ENCODE results near the gene KTN1. TPM values are rescaled to one million over a fixed set of nuclear protein-coding genes. Genes with fewer than 3 reads are reported as not detected.

The KTN1 gene
- total and polyA plus RNA-seq, 3 donors from 2014 or later = 74.8 to 247 (median 221) TPM

- Histone ChIP-seq H3K4me1 (no peaks in the 10 kb centered on the region), H3K27me3 (no peaks in the 10 kb centered on the region), H3K4me3 (no peak overlapping the region), H3K9me3 (no peaks in the 10 kb centered on the region), H3K36me3 (ENCODE audit: low read depth, missing control alignments) (no peaks in the 10 kb centered on the region), H3K27ac (no peak overlapping the region)
- no peak for TF ChIP-seq POLR2A (IDR thresholded peaks at IDR 0.05)
- TF ChIP-seq, protein P1, sequence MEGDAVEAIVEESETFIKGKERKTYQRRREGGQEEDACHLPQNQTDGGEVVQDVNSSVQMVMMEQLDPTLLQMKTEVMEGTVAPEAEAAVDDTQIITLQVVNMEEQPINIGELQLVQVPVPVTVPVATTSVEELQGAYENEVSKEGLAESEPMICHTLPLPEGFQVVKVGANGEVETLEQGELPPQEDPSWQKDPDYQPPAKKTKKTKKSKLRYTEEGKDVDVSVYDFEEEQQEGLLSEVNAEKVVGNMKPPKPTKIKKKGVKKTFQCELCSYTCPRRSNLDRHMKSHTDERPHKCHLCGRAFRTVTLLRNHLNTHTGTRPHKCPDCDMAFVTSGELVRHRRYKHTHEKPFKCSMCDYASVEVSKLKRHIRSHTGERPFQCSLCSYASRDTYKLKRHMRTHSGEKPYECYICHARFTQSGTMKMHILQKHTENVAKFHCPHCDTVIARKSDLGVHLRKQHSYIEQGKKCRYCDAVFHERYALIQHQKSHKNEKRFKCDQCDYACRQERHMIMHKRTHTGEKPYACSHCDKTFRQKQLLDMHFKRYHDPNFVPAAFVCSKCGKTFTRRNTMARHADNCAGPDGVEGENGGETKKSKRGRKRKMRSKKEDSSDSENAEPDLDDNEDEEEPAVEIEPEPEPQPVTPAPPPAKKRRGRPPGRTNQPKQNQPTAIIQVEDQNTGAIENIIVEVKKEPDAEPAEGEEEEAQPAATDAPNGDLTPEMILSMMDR (IDR thresholded peaks at IDR 0.05) = no peak
- 96 to 98% methylated on average over 7 of the region's 7 CpGs for WGBS, 2 donors
- intact Hi-C loops (cut with DNase I; ENCODE audit: low total_unique reads) = no loop called here
- no peak for DNase-seq
These were observed 8.7 kb upstream of the KTN1 start for GRCh38 chr14:55571125-55571889.

DNA sequence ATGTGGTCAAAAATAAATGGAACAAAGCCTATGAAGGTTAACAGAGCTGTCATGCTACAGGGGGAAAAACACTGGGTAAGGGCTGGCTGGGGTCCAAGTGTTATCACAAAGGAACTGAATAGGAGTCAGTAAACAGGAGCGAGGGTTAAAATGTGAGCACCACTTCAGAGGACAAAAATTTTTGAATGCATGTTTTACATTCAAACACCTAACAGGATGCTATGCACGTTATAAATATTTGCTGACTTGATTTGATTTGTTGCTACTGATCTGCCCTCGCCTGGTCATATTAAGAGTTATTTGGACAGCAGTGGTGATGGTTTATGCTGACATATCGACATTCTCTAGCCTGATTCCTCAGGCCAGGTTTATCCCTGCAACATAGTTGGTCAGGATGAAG lies 7.4 kb upstream of the KTN1 start:
- H3K27me3 ChIP-seq = no peaks in the 10 kb centered on the region
- no peaks in the 10 kb centered on the region for H3K36me3 ChIP-seq (ENCODE audit: low read depth, missing control alignments)
- no peaks in the 10 kb centered on the region for H3K9me3 ChIP-seq
- H3K4me1 ChIP-seq = no peaks in the 10 kb centered on the region
- no peak for DNase-seq
- TF ChIP-seq, protein P1 (IDR thresholded peaks at IDR 0.05) = no peak
- TF ChIP-seq POLR2A (IDR thresholded peaks at IDR 0.05) = no peak
- intact Hi-C loops (cut with DNase I; ENCODE audit: low total_unique reads) = no loop called here
- H3K27ac ChIP-seq = no peak overlapping the region
- no peak overlapping the region for H3K4me3 ChIP-seq
- WGBS, 2 donors = 54 to 70% methylated on average over 4 of the region's 4 CpGs

- Histone ChIP-seq H3K4me1 (peaks cover 7% of the 10 kb centered on the region), H3K27ac (no peak overlapping the region), H3K4me3 (no peak overlapping the region), H3K9me3 (no peaks in the 10 kb centered on the region), H3K36me3 (ENCODE audit: low read depth, missing control alignments) (no peaks in the 10 kb centered on the region), H3K27me3 (no peaks in the 10 kb centered on the region)
- no peak for DNase-seq
- 76 to 90% methylated on average over 7 of the region's 7 CpGs for WGBS, 2 donors
- intact Hi-C loops (cut with DNase I; ENCODE audit: low total_unique reads) = no loop called here
- TF ChIP-seq POLR2A (IDR thresholded peaks at IDR 0.05) = no peak
- TF ChIP-seq, protein P1 (IDR thresholded peaks at IDR 0.05) = no peak
These were observed 5.0 kb upstream of the KTN1 start for GRCh38 chr14:55574988-55575387.

- TF ChIP-seq, protein P1 (IDR thresholded peaks at IDR 0.05) = no peak
- TF ChIP-seq POLR2A (IDR thresholded peaks at IDR 0.05) = no peak
- Histone ChIP-seq H3K4me3 (no peak overlapping the region), H3K27me3 (no peaks in the 10 kb centered on the region), H3K4me1 (peaks cover 13% of the 10 kb centered on the region), H3K27ac (no peak overlapping the region), H3K36me3 (ENCODE audit: low read depth, missing control alignments) (no peaks in the 10 kb centered on the region), H3K9me3 (no peaks in the 10 kb centered on the region)
- DNase-seq = no peak
- intact Hi-C loops (cut with DNase I; ENCODE audit: low total_unique reads) = no loop called here
- WGBS, 2 donors = 89 to 93% methylated on average over 4 of the region's 4 CpGs
These were observed 2.8 kb upstream of the KTN1 start for GRCh38 chr14:55577229-55577628.

- H3K4me1 ChIP-seq = peaks cover 23% of the 10 kb centered on the region
- H3K4me3 ChIP-seq = peak overlapping the region in 1 of 2 donors; percentile 87
- no peaks in the 10 kb centered on the region for H3K9me3 ChIP-seq
- H3K27ac ChIP-seq = peak overlapping the region; percentile 91 to 97
- TF ChIP-seq, protein P1 (IDR thresholded peaks at IDR 0.05) = no peak
- TF ChIP-seq POLR2A (IDR thresholded peaks at IDR 0.05) = no peak
- H3K27me3 ChIP-seq = no peaks in the 10 kb centered on the region
- intact Hi-C loops (cut with DNase I; ENCODE audit: low total_unique reads) = no loop called here
- 25 to 50% methylated on average over 8 of the region's 8 CpGs for WGBS, 2 donors
- no peaks in the 10 kb centered on the region for H3K36me3 ChIP-seq (ENCODE audit: low read depth, missing control alignments)
- DNase-seq = peak; percentile 71
These were observed 1.5 kb upstream of the KTN1 start for GRCh38 chr14:55578511-55578910.
